NK-92 (cell line): ENCODE results near the gene AKAP13.

Experiments
- DNase-seq: peaks from one replicate; lab custom pipeline; 2025; ENCODE audit not compliant: unreplicated experiment; lab: John Stamatoyannopoulos, UW

Gene AKAP13

GRCh38 chr15:85762756-85763127, 382.3 kb downstream of the AKAP13 start:
- no peak for DNase-seq

- no peak for DNase-seq
Measured at GRCh38 chr15:85763157-85763556, 382.8 kb downstream of the AKAP13 start.

GRCh38 chr15:85763673-85764633, 383.6 kb downstream of the AKAP13 start:
- no peak for DNase-seq

GRCh38 chr15:85764649-85765277, 384.4 kb downstream of the AKAP13 start:
- DNase-seq, result no peak

GRCh38 chr15:85766001-85766831, 385.8 kb downstream of the AKAP13 start:
- DNase-seq, result no peak

- no peak for DNase-seq
Measured at GRCh38 chr15:85767785-85768529, 387.6 kb downstream of the AKAP13 start.

GRCh38 chr15:85768595-85769168, 388.3 kb downstream of the AKAP13 start:
- no peak for DNase-seq

GRCh38 chr15:85769182-85769900, 388.9 kb downstream of the AKAP13 start:
- DNase-seq, result no peak

- no peak for DNase-seq
Measured at GRCh38 chr15:85770096-85771041, 390.0 kb downstream of the AKAP13 start.

GRCh38 chr15:85771271-85771670, 390.9 kb downstream of the AKAP13 start:
- no peak for DNase-seq

GRCh38 chr15:85771781-85772445, 391.5 kb downstream of the AKAP13 start:
- no peak for DNase-seq

- no peak for DNase-seq
Measured at GRCh38 chr15:85772668-85773067, 392.3 kb downstream of the AKAP13 start.

- DNase-seq, result no peak
Measured at GRCh38 chr15:85773249-85773648, 392.8 kb downstream of the AKAP13 start.

- DNase-seq, result no peak
Measured at GRCh38 chr15:85773970-85774369, 393.6 kb downstream of the AKAP13 start.

GRCh38 chr15:85777250-85778106, 397.1 kb downstream of the AKAP13 start:
- no peak for DNase-seq

- DNase-seq, result no peak
Measured at GRCh38 chr15:85778107-85778776, 397.8 kb downstream of the AKAP13 start.

GRCh38 chr15:85779249-85779648, 398.8 kb downstream of the AKAP13 start:
- DNase-seq, result no peak
